Bronchial epithelial cell (primary cell): Measurements from ENCODE around the gene CPNE2. TPM values are rescaled to one million over a fixed set of nuclear protein-coding genes. Genes with fewer than 3 reads are reported as not detected.
"Not testable (repeated sequence)": the region's sequence is repeated elsewhere in the genome, so short reads cannot be mapped to it uniquely, and the experiment has no call there.

Source experiments
- DNase-seq: peaks from one replicate; pipeline ENCODE4 v3.0.0-alpha.2; 2010; ENCODE audit warnings: low read depth
- FAIRE-seq: peaks from 2 replicates; lab custom pipeline; 2011; peaks lifted over from hg19 to GRCh38; lab: Jason Lieb, UNC
- H3K27me3 ChIP-seq: 2 replicates; pipeline ENCODE4 v1.5.1; 2011; ENCODE audit warnings: low read length; ENCODE audit not compliant: control insufficient read depth, insufficient read depth
- H3K36me3 ChIP-seq: 2 replicates; pipeline ENCODE4 v1.5.1; 2011; ENCODE audit warnings: low read length; ENCODE audit not compliant: control insufficient read depth, insufficient read depth
- H3K4me3 ChIP-seq: 2 replicates; pipeline ENCODE4 v1.5.1; 2011; ENCODE audit warnings: mild to moderate bottlenecking, low read depth, low read length, control low read depth
- CTCF ChIP-seq: IDR thresholded peaks from 2 replicates; pipeline ENCODE4 v1.5.1; 2011; ENCODE audit warnings: mild to moderate bottlenecking, moderate library complexity, low read length, control low read depth, inconsistent platforms; ENCODE audit not compliant: insufficient read depth, severe bottlenecking
- total RNA-seq: library from RNA; depleted of rRNA; stranded (reverse); fragments of >200 nt; gene quantifications from 2 replicates; pipeline ENCODE4 v1.2.1, GENCODE V29; 2014

CPNE2 gene
- total RNA-seq, 1 donor from 2014 or later = 5.0 TPM

- DNase-seq (no peak), FAIRE-seq (no peak)
Observed at GRCh38 chr16:57066625-57067024, 25.8 kb upstream of the CPNE2 start.

GRCh38 chr16:57067347-57067746 is 25.0 kb upstream of the CPNE2 start:
- Histone ChIP-seq H3K36me3 (no peaks in the 10 kb centered on the region), H3K27me3 (peaks cover 4% of the 10 kb centered on the region), H3K4me3 (no peak overlapping the region)
- no peak for DNase-seq
- no peak for FAIRE-seq
- no peak for TF ChIP-seq CTCF

More at GRCh38 chr16:57066625-57067024, 25.8 kb upstream of the CPNE2 start:
- H3K4me3 ChIP-seq = no peak overlapping the region
- peaks cover 4% of the 10 kb centered on the region for H3K27me3 ChIP-seq
- TF ChIP-seq CTCF = no peak
- no peaks in the 10 kb centered on the region for H3K36me3 ChIP-seq

- FAIRE-seq (no peak), DNase-seq (no peak)
- Histone ChIP-seq H3K27me3 (peaks cover 4% of the 10 kb centered on the region), H3K36me3 (no peaks in the 10 kb centered on the region), H3K4me3 (no peak overlapping the region)
- no peak for TF ChIP-seq CTCF
Observed at GRCh38 chr16:57069053-57069452, 23.3 kb upstream of the CPNE2 start.

- DNase-seq = no peak
- no peak for TF ChIP-seq CTCF
Observed at GRCh38 chr16:57069635-57070370, 22.6 kb upstream of the CPNE2 start.

GRCh38 chr16:57070424-57070823 is 22.0 kb upstream of the CPNE2 start:
- no peak for DNase-seq
- TF ChIP-seq CTCF = no peak
- no peak for FAIRE-seq
- H3K4me3 ChIP-seq = no peak overlapping the region
- no peaks in the 10 kb centered on the region for H3K36me3 ChIP-seq
- peaks cover 4% of the 10 kb centered on the region for H3K27me3 ChIP-seq

More at GRCh38 chr16:57069635-57070370, 22.6 kb upstream of the CPNE2 start:
- H3K4me3 ChIP-seq = no peak overlapping the region
- peaks cover 4% of the 10 kb centered on the region for H3K27me3 ChIP-seq
- peak; percentile 50 for FAIRE-seq
- H3K36me3 ChIP-seq = no peaks in the 10 kb centered on the region

- not testable (repeated sequence) for H3K27me3 ChIP-seq, DNase-seq, H3K4me3 ChIP-seq, H3K36me3 ChIP-seq
- peak; percentile 52 for FAIRE-seq
Observed at GRCh38 chr16:57071081-57071732, 21.2 kb upstream of the CPNE2 start.
